Ovary (tissue), 10 donors: ENCODE results near the gene PEX11A. TPM values are rescaled to one million over a fixed set of nuclear protein-coding genes. Genes with fewer than 3 reads are reported as not detected.

Experiments used
- DNase-seq, 5 donors: peaks; one replicate each; pipeline ENCODE4 v3.0.0-alpha.2; 2019 to 2020
- H3K27ac ChIP-seq, 2 donors: fragments of 200-600 bp; one replicate each; pipeline versions ENCODE4 v1.5.1 to v1.8.0; 2019 to 2022
- H3K27me3 ChIP-seq: fragments of 200-600 bp; one replicate; pipeline ENCODE4 v1.8.0; 2022
- H3K36me3 ChIP-seq: fragments of 200-600 bp; sonication (generic); one replicate; pipeline ENCODE4 v1.5.1; 2019
- H3K4me1 ChIP-seq: one replicate; pipeline ENCODE4 v1.8.1; 2013; ENCODE audit warnings: mild to moderate bottlenecking, moderate library complexity; ENCODE audit not compliant: insufficient read depth
- H3K4me3 ChIP-seq: fragments of 200-600 bp; sonication (generic); one replicate; pipeline ENCODE4 v1.5.1; 2017
- H3K9me3 ChIP-seq, 2 donors: fragments of 200-600 bp in 1 of 2; sonication (generic) in 1 of 2; one replicate each; pipeline versions ENCODE4 v1.5.1 to v1.8.1; 2013 to 2019; ENCODE audit warnings: mild to moderate bottlenecking in 1 of 2, moderate library complexity in 1 of 2
- CTCF ChIP-seq, 3 donors: fragments of 450-650 bp in 2 of 3; fragments of 200-600 bp in 1 of 3; IDR thresholded peaks; one replicate each; pipeline versions ENCODE4 v1.5.1 to v1.8.0; 2016 to 2022; ENCODE audit warnings: antibody characterized with exemption in 3 of 3, mild to moderate bottlenecking in 1 of 3
- EP300 ChIP-seq: sonication (generic); formaldehyde crosslinking; IDR thresholded peaks from one replicate; pipeline ENCODE4 v1.6.1; 2017; ENCODE audit warnings: antibody characterized with exemption
- POLR2A ChIP-seq: fragments of 450-650 bp; IDR thresholded peaks from one replicate; pipeline ENCODE4 v1.6.1; 2017; ENCODE audit warnings: antibody characterized with exemption, mild to moderate bottlenecking, moderate library complexity
- WGBS, 3 donors: extraction: QIAGEN DNeasy Blood & Tissue Kit in 1 of 3; methylation state at CpG; one replicate each; pipeline versions ENCODE4 v1.1.5 to v1.1.7; 2013 to 2017; 5-methylcytosine and 5-hydroxymethylcytosine counted together
- intact Hi-C, 4 donors: fragments of 100-400 bp; cut with DNase I; formaldehyde crosslinking; loops; one replicate each; pipeline versions ENCODE4 v1.11.0 to v1.15.1; 2022 to 2023
- long read RNA-seq, 3 donors: library from polyadenylated mRNA in 2 of 3; unstranded in 2 of 3; transcript quantifications; one replicate each; pipeline ENCODE4 v2.0.0 and lab custom pipeline, GENCODE V29; 2021 to 2026
- polyA plus RNA-seq, 2 donors: library from polyadenylated mRNA; stranded (reverse); fragments of 200-250 nt in 1 of 2; fragments of 350-450 nt in 1 of 2; fragmentation: Illumina TruSeq in 1 of 2; extraction: RNeasy Lipid Tissue Mini Kit (QIAGEN cat#74804) in 1 of 2; gene quantifications; one replicate each; pipeline ENCODE4 v1.2.3, GENCODE V29; 2013 to 2014
- total RNA-seq, 7 donors: library from RNA; depleted of rRNA in 2 of 7; stranded (reverse); fragments of >200 nt in 2 of 7; fragmentation: NEBNext Ultra II Directional in 3 of 7; extraction: Animal tissue kit (Norgen Biotek cat#: 25700) in 3 of 7; gene quantifications; one replicate each; pipeline versions ENCODE4 v1.1.0 to v1.2.4, GENCODE V29; 2016 to 2023
- donor health status: DM: no; HTN: no; CAD: no; lungs with moderate emphysema.
- donor health status: DM: no; HTN: no; CAD: no.
- donor health status: Bipolar disorder and iron deficiency.
- donor health status: DM: yes; HTN: yes; CAD: no.
- donor health status: DM: no; HTN: no; CAD: no.
- donor health status: DM: yes; HTN: yes; CAD: no.

Gene PEX11A, protein sequence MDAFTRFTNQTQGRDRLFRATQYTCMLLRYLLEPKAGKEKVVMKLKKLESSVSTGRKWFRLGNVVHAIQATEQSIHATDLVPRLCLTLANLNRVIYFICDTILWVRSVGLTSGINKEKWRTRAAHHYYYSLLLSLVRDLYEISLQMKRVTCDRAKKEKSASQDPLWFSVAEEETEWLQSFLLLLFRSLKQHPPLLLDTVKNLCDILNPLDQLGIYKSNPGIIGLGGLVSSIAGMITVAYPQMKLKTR
- total RNA-seq, result 10 to 100 TPM; 10.9 to 17.6 (median 12.3) TPM
- polyA plus RNA-seq, result 10 to 100 TPM; 12.6 to 15.0 TPM
- long read RNA-seq, donor 1, transcript PEX11A-203 (2 exons, 905 nt), result major isoform, 47 of 76 reads
- long read RNA-seq, donor 1, transcript PEX11A-201 (3 exons, 2,740 nt), result minor isoform, 25 of 76 reads
- long read RNA-seq, donor 1, partial matches to known transcripts, result 0 of 76 reads
- long read RNA-seq, donor 1, other reads (novel, unspliced or antisense), result 4 of 76 reads
- long read RNA-seq, donor 2, partial matches to known transcripts, result 0 of 2 reads
- long read RNA-seq, donor 2, other reads (novel, unspliced or antisense), result 0 of 2 reads
- long read RNA-seq, donor 3, transcript PEX11A-203 (2 exons, 905 nt), result minor isoform, 8 of 20 reads
- long read RNA-seq, donor 3, transcript PEX11A-201 (3 exons, 2,740 nt), result major isoform, 12 of 20 reads
- long read RNA-seq, donor 3, partial matches to known transcripts, result 0 of 20 reads
- long read RNA-seq, donor 3, other reads (novel, unspliced or antisense), result 0 of 20 reads

DNA sequence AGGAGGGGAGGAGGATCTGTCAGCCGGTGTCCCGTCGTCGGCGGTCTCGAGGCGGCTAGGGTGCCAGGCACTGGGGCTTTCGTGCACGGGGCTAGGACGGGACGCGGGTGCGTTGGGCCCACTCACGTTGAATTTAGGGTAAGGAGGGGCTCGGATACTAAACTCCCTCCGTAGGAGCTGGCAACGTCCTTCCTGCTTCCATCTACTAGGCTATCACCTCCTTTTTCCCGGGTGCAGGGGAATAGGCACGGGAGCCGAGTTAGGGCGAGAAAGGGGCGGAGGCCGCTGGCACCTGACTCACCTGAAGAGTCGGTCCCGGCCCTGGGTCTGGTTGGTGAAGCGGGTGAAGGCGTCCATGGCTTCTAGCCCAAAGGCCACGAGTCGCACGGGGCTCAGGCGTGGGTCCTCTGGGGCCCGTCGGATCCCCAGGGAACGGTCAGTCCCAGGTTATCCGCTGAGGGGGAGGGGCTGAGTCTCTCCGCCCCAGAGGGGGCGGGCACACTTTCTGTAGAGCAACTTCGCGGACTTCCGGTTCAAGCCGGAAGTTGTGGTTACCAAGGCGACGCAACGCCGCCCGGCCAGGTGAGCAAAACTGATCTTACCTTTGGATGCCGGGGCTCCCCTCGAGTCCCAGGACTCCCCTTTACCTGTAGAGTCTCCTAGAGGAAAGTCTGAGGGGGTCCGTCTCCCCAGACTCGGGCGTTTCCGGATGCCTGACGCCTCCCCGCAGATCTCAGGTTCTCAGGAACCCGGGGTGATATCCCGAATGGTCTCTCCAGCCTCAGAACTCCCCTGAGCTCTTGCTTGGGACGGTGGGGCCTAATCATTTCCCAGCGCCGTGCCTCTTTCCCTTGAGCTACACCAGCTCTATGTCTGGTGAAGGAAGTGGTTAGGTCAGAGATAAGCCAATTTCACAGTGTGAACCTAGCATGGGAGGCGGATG is at the start of gene PEX11A, which contains the start of gene WDR93:
TSS of gene PEX11A (minus strand) at position 479 of the 943 bp plus-strand sequence. CDS start at position 357, 122 bp downstream.
TSS of gene WDR93 (plus strand) at position 536 of the 943 bp plus-strand sequence. CDS start 10,936 bp downstream, outside the sequence.
- no peaks in the 10 kb centered on the region for H3K36me3 ChIP-seq
- WGBS, 3 donors, result 2 to 3% (median 2%) methylated on average over 44 to 60 of the region's 60 CpGs
- intact Hi-C loops, result no loop called here
- no peaks in the 10 kb centered on the region for H3K27me3 ChIP-seq
- peak within 1 kb of the TSS; percentile 78 for H3K4me3 ChIP-seq
- H3K4me1 ChIP-seq, result peaks cover 5% of the 10 kb centered on the region
- H3K9me3 ChIP-seq, result no peaks in the 10 kb centered on the region
- TF ChIP-seq POLR2A (peak; percentile 49), EP300 (no peak)
- no peak within 1 kb of the TSS for H3K27ac ChIP-seq
- DNase-seq, result peak; percentile 81 to 90 (median 86)

DNA sequence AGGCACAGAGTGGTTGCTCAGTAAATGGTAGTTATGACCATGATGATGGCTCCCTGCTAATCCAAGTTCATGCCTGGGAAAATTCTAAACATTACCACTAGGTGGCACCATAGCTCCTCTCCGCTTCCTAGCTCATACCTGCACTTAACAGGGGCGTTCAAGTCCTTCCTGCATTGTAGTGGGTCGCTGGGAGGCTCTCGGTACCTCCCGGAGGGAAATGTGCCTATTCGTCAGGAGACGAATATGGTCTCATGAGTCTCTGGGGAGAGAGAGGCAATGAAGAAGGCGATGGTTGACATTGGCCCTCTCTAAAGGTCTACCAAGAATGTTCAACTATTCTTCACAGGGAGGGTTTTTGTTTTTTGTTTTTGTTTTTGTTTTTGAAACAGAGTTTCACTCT is 49.6 kb upstream of the PEX11A start:
- no peaks in the 10 kb centered on the region for H3K27me3 ChIP-seq
- no peak overlapping the region for H3K27ac ChIP-seq
- no peak overlapping the region for H3K4me3 ChIP-seq
- intact Hi-C loops, result loop anchor here in 2 of 4 donors (10.0 kb wide), 2 partner anchors 95 to 335 kb away; no protein-coding TSS in a partner anchor
- no peaks in the 10 kb centered on the region for H3K4me1 ChIP-seq
- WGBS, 3 donors, result 2 to 4% (median 2%) methylated on average over 8 of the region's 8 CpGs
- peak in 3 of 5 donors; percentile 37 to 62 (median 50) for DNase-seq
- TF ChIP-seq CTCF (IDR thresholded peaks at IDR 0.05) (peak; percentile 83 to 85 (median 84)), EP300 (no peak)
- no peaks in the 10 kb centered on the region for H3K36me3 ChIP-seq
- no peaks in the 10 kb centered on the region for H3K9me3 ChIP-seq

GRCh38 chr15:89735773-89736172 is 45.2 kb upstream of the PEX11A start:
- no peaks in the 10 kb centered on the region for H3K9me3 ChIP-seq
- peaks cover 7% of the 10 kb centered on the region for H3K4me1 ChIP-seq
- no peaks in the 10 kb centered on the region for H3K36me3 ChIP-seq
- no peaks in the 10 kb centered on the region for H3K27me3 ChIP-seq
- H3K27ac ChIP-seq, result no peak overlapping the region
- DNase-seq, result no peak
- 52 to 64% (median 62%) methylated on average over 4 of the region's 4 CpGs for WGBS, 3 donors
- TF ChIP-seq POLR2A (no peak), CTCF (IDR thresholded peaks at IDR 0.05) (no peak), EP300 (no peak)
- no peak overlapping the region for H3K4me3 ChIP-seq
- intact Hi-C loops, result no loop called here

DNA sequence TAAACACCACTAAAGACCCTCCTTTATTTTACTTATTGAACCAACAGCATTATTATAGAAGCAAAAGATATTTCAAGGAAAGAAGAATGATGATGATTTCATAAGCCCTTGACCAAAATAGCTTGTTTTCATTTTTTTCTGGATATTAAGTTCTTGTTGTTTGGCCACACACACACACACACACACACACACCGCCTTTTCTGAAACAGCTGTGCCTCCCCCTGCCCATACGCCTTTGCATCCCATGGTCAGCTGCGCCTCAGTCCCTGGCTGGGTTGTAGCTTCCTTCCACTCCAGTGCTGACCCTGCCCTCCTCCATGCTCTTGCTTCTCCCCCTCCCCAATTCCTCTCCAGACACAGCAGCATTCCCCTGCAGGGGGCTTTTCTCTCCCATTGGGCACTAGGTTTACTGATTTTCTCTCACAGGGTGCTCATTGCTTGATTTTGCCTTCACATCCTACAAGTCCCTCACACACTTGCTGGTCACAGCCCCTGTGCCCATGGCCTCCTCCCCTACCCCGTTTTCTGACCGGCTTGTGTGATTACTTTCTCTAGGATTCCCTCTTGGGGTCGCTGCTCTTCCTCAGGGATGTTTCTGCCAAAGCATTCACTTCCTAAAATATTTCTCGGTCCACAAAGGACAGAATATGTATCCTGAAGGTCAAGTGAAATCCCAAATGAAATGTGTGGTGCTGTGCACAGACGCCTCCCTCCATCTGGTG is 42.1 kb upstream of the PEX11A start:
- Histone ChIP-seq H3K27me3 (no peaks in the 10 kb centered on the region), H3K4me3 (no peak overlapping the region), H3K4me1 (peaks cover 9% of the 10 kb centered on the region), H3K36me3 (no peaks in the 10 kb centered on the region), H3K27ac (peak overlapping the region in 1 of 2 donors; percentile 29), H3K9me3 (no peaks in the 10 kb centered on the region)
- 9 to 18% (median 10%) methylated on average over 8 of the region's 8 CpGs for WGBS, 3 donors
- intact Hi-C loops, result no loop called here
- TF ChIP-seq EP300 (no peak), POLR2A (no peak)
- DNase-seq, result peak; percentile 33 to 78 (median 68)
